CD4-positive, alpha-beta T cell (primary cell): ENCODE data around the gene NFYC. TPM values are rescaled to one million over a fixed set of nuclear protein-coding genes. Genes with fewer than 3 reads are reported as not detected.

Experiments used
- ATAC-seq: fragments of 200-7000 bp; cut with Tn5 transposase; one replicate; pipeline ENCODE4 v1.10.0; 2022; ENCODE audit warnings: mild to moderate bottlenecking; ENCODE audit not compliant: poor library complexity
- CTCF ChIA-PET: fragments of 350-600 bp; sonication (Branson Sonifier 250); formaldehyde crosslinking; loops from one replicate; lab custom pipeline; 2021; ENCODE audit warnings: antibody characterized with exemption, inconsistent platforms; lab: Charles Lee
- POLR2A ChIA-PET: fragments of 350-600 bp; sonication (Branson Sonifier 250); formaldehyde crosslinking; loops from one replicate; lab custom pipeline; 2021; ENCODE audit warnings: antibody characterized with exemption, inconsistent platforms; lab: Charles Lee
- DNase-seq, 14 experiments: peaks; one replicate each; pipeline ENCODE4 v3.0.0-alpha.2; 2013 to 2020; ENCODE audit warnings: mixed read lengths in 2 of 14
- H3K27ac ChIP-seq, 2 donors: one replicate each; pipeline versions ENCODE4 v1.5.1 to v1.7.0; 2013; ENCODE audit warnings: low read length in 2 of 2, low read depth in 1 of 2, mild to moderate bottlenecking in 1 of 2
- H3K27me3 ChIP-seq, 2 experiments: 1 replicate in 1 of 2; 2 replicates in 1 of 2; pipeline versions ENCODE4 v1.6.1 to v1.7.0; 2013; ENCODE audit warnings: low read length in 2 of 2, control low read depth in 1 of 2, mild to moderate bottlenecking in 1 of 2, moderate library complexity in 1 of 2; ENCODE audit not compliant: insufficient read depth in 2 of 2, control insufficient read depth in 1 of 2
- H3K36me3 ChIP-seq: one replicate; pipeline ENCODE4 v1.6.1; 2013; ENCODE audit warnings: low read length, control low read depth; ENCODE audit not compliant: insufficient read depth
- H3K4me1 ChIP-seq: one replicate; pipeline ENCODE4 v1.6.1; 2013; ENCODE audit warnings: low read length, control low read depth; ENCODE audit not compliant: insufficient read depth
- H3K4me3 ChIP-seq: one replicate; pipeline ENCODE4 v1.5.1; 2013; ENCODE audit warnings: mild to moderate bottlenecking, low read length, moderate library complexity
- H3K9me3 ChIP-seq, 2 experiments: 1 replicate in 1 of 2; 2 replicates in 1 of 2; pipeline versions ENCODE4 v1.6.1 to v1.7.0; 2013; ENCODE audit warnings: low read length in 2 of 2, mild to moderate bottlenecking in 2 of 2, control low read depth in 1 of 2, moderate library complexity in 1 of 2; ENCODE audit not compliant: control insufficient read depth in 1 of 2, insufficient read depth in 1 of 2
- H3K27ac Mint-ChIP-seq: one replicate; pipeline ENCODE4 v1.8.0; 2020; ENCODE audit warnings: mixed read lengths
- H3K27me3 Mint-ChIP-seq: one replicate; pipeline ENCODE4 v1.8.0; 2021; ENCODE audit warnings: mixed read lengths
- H3K36me3 Mint-ChIP-seq: one replicate; pipeline ENCODE4 v1.8.0; 2021; ENCODE audit warnings: low read depth, mixed read lengths
- H3K4me1 Mint-ChIP-seq: one replicate; pipeline ENCODE4 v1.8.0; 2021; ENCODE audit warnings: low read depth, mixed read lengths
- H3K4me3 Mint-ChIP-seq: one replicate; pipeline ENCODE4 v1.8.0; 2020; ENCODE audit warnings: mild to moderate bottlenecking, mixed read lengths
- H3K9me3 Mint-ChIP-seq: one replicate; pipeline ENCODE4 v1.8.0; 2020; ENCODE audit warnings: mixed read lengths
- intact Hi-C, 2 experiments: fragments of 100-400 bp; cut with DNase I in 1 of 2; cut with micrococcal nuclease in 1 of 2; formaldehyde crosslinking; loops; one replicate each; pipeline versions ENCODE4 v1.15.1 to v1.9.0; 2023 to 2025; cut with DNase I, micrococcal nuclease
- total RNA-seq, 174 experiments: library from RNA in 2 of 174; stranded (reverse) in 2 of 174; gene quantifications; one replicate each; pipeline ENCODE4 v1.2.3 and lab custom pipeline; 2021 to 2026
- TF ChIP-seq, protein P1 (sequence below): fragments of 200-600 bp; IDR thresholded peaks from one replicate; pipeline ENCODE4 v1.8.0; 2022; ENCODE audit warnings: antibody characterized with exemption, mild to moderate bottlenecking

NFYC gene
- total RNA-seq, 2 experiments from 2014 or later, result 28.6 to 35.2 TPM

DNA sequence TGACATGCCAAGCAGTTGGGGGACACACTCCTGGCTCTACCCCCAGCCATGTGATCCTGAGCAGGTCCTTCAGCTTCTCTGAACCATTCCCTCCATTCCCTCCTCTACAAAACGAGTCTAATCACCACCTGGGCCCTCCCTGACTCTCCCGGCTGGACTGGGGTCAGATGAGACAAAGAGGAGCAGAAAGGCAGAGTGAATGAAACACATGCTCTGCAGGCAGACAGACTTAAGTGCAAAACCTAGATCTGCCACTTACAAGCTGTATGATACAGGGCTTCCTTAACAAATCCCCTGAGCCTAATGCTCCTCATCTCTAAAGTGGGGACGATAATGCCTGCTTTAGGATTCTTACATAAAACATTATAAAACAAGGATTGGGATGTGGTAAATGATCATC lies 43.3 kb upstream of the NFYC start:
- CTCF ChIA-PET, result no interaction called here
- H3K4me1 Mint-ChIP-seq, result no peaks in the 10 kb centered on the region
- no peaks in the 10 kb centered on the region for H3K36me3 Mint-ChIP-seq
- no peak overlapping the region for H3K27ac Mint-ChIP-seq
- H3K36me3 ChIP-seq, result no peaks in the 10 kb centered on the region
- H3K27me3 Mint-ChIP-seq, result peaks cover 5% of the 10 kb centered on the region
- peaks cover 0 to 7% of the 10 kb centered on the region in 2 experiments for H3K27me3 ChIP-seq
- DNase-seq, result no peak
- POLR2A ChIA-PET, result no interaction called here
- H3K4me3 ChIP-seq, result no peak overlapping the region
- no peak for ATAC-seq
- H3K4me1 ChIP-seq, result peaks cover 10% of the 10 kb centered on the region
- intact Hi-C loops, result no loop called here
- H3K4me3 Mint-ChIP-seq, result no peak overlapping the region
- no peaks in the 10 kb centered on the region for H3K9me3 Mint-ChIP-seq
- no peak overlapping the region for H3K27ac ChIP-seq
- no peaks in the 10 kb centered on the region for H3K9me3 ChIP-seq
- TF ChIP-seq, protein P1, sequence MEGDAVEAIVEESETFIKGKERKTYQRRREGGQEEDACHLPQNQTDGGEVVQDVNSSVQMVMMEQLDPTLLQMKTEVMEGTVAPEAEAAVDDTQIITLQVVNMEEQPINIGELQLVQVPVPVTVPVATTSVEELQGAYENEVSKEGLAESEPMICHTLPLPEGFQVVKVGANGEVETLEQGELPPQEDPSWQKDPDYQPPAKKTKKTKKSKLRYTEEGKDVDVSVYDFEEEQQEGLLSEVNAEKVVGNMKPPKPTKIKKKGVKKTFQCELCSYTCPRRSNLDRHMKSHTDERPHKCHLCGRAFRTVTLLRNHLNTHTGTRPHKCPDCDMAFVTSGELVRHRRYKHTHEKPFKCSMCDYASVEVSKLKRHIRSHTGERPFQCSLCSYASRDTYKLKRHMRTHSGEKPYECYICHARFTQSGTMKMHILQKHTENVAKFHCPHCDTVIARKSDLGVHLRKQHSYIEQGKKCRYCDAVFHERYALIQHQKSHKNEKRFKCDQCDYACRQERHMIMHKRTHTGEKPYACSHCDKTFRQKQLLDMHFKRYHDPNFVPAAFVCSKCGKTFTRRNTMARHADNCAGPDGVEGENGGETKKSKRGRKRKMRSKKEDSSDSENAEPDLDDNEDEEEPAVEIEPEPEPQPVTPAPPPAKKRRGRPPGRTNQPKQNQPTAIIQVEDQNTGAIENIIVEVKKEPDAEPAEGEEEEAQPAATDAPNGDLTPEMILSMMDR, result no peak

DNA sequence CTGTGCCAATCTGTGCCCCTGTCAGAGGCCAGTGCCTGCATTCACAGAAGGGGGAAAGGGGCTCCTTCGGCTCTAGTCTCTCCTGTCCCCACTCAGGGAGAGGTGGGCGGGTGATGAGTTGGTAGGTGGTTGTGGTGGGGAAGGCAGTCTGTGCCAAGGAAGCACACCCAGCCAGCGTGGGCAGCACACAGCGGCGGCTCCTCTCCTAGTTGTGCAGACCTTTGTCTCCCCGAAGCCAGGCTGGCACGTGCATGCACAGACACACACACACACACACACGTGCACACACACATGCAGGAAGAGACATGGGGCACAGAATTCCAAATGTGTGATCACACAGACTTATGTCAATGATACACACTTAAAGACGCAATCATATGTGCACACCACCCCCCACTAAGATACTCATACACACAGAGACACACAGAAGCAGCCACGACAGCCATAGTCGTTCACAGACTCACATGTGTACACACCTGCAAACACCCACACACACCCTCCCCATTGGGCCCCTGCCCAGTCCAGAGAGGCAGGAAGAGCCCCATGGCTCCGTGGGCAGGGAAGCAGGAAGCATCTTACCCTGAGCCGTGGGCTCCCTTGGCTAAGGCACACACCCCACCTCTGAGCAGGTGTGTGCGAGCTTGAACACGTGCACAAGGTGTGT lies 42.4 kb upstream of the NFYC start:
- intact Hi-C loops, result no loop called here
- POLR2A ChIA-PET, result no interaction called here

DNA sequence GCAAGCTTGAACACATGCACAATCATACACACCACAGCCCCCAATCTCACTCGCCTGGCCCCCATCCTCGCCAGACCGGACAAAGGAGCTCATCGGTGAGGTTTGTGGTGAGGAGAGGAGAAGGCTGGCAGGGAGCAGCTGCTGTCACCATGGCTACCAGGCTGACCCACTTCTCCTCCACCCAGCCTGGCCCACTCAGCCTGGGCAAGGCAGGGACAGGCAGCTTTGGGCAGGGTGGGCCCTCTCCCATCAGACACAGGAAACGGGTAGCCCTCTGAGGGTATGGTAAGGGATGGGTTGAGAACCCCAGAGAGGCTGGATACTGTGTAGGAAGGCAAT lies 41.9 kb upstream of the NFYC start:
- TF ChIP-seq, protein P1, result no peak
- CTCF ChIA-PET, result no interaction called here
- Histone ChIP-seq H3K27me3 (peaks cover 0 to 7% of the 10 kb centered on the region in 2 experiments), H3K4me3 (no peak overlapping the region), H3K4me1 (peaks cover 10% of the 10 kb centered on the region), H3K36me3 (no peaks in the 10 kb centered on the region), H3K9me3 (no peaks in the 10 kb centered on the region), H3K27ac (no peak overlapping the region)
- Mint-ChIP-seq H3K36me3 (no peaks in the 10 kb centered on the region), H3K4me1 (no peaks in the 10 kb centered on the region), H3K4me3 (no peak overlapping the region), H3K9me3 (no peaks in the 10 kb centered on the region), H3K27ac (no peak overlapping the region), H3K27me3 (peaks cover 9% of the 10 kb centered on the region)
- DNase-seq, result no peak
- intact Hi-C loops, result no loop called here
- no peak for ATAC-seq
- POLR2A ChIA-PET, result no interaction called here

More for the DNA sequence above, 42.4 kb upstream of the NFYC start:
- H3K27ac Mint-ChIP-seq, result no peak overlapping the region
- peaks cover 5% of the 10 kb centered on the region for H3K27me3 Mint-ChIP-seq
- TF ChIP-seq, protein P1, result no peak
- no peak for ATAC-seq
- H3K36me3 Mint-ChIP-seq, result no peaks in the 10 kb centered on the region
- no peak for DNase-seq
- Histone ChIP-seq H3K4me3 (no peak overlapping the region), H3K27ac (no peak overlapping the region), H3K36me3 (no peaks in the 10 kb centered on the region), H3K27me3 (peaks cover 0 to 7% of the 10 kb centered on the region in 2 experiments), H3K4me1 (peaks cover 10% of the 10 kb centered on the region), H3K9me3 (no peaks in the 10 kb centered on the region)
- no peaks in the 10 kb centered on the region for H3K4me1 Mint-ChIP-seq
- H3K4me3 Mint-ChIP-seq, result no peak overlapping the region
- CTCF ChIA-PET, result no interaction called here
- H3K9me3 Mint-ChIP-seq, result no peaks in the 10 kb centered on the region
